LNCaP clone FGC (cell line): ENCODE results near the gene PTPN13.

Experiments used
- DNase-seq: peaks from one replicate; pipeline ENCODE4 v3.0.0-alpha.2; 2011; ENCODE audit warnings: low read depth
- H3K4me3 ChIP-seq: 2 replicates; pipeline ENCODE4 v1.5.1; 2011; ENCODE audit warnings: mild to moderate bottlenecking, low read depth, low read length, control low read depth
- TF ChIP-seq, protein P1 (sequence below): IDR thresholded peaks from 2 replicates; pipeline ENCODE4 v1.5.1; 2012; ENCODE audit warnings: mild to moderate bottlenecking; ENCODE audit not compliant: control insufficient read depth, insufficient read depth; ENCODE audit errors: extremely low read depth

The PTPN13 gene

GRCh38 chr4:86721412-86721811 lies 127.3 kb downstream of the PTPN13 start:
- H3K4me3 ChIP-seq, result no peak overlapping the region
- DNase-seq, result no peak
- TF ChIP-seq, protein P1, sequence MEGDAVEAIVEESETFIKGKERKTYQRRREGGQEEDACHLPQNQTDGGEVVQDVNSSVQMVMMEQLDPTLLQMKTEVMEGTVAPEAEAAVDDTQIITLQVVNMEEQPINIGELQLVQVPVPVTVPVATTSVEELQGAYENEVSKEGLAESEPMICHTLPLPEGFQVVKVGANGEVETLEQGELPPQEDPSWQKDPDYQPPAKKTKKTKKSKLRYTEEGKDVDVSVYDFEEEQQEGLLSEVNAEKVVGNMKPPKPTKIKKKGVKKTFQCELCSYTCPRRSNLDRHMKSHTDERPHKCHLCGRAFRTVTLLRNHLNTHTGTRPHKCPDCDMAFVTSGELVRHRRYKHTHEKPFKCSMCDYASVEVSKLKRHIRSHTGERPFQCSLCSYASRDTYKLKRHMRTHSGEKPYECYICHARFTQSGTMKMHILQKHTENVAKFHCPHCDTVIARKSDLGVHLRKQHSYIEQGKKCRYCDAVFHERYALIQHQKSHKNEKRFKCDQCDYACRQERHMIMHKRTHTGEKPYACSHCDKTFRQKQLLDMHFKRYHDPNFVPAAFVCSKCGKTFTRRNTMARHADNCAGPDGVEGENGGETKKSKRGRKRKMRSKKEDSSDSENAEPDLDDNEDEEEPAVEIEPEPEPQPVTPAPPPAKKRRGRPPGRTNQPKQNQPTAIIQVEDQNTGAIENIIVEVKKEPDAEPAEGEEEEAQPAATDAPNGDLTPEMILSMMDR, result no peak

GRCh38 chr4:86730310-86730709 lies 136.2 kb downstream of the PTPN13 start:
- no peak for DNase-seq
- H3K4me3 ChIP-seq, result no peak overlapping the region
- TF ChIP-seq, protein P1, result no peak

DNA sequence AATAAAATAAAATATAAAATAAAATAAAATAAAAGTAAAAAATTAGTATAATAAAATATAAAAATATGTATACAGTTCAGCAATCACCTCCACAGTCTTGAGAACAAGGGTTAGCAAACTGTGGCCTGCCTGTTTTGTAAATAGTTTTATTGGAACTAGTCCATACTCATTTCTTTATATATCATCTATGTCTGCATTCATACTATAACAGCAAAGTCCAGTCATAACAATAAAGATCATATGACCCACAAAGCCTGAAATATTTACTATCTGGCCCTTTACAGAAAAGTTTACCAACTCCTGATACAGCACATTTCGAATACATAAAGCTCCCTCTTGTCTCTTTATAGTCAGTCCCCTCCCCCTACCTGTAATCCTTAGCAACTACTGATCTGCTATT lies 143.1 kb downstream of the PTPN13 start:
- no peak overlapping the region for H3K4me3 ChIP-seq
- DNase-seq, result no peak
- TF ChIP-seq, protein P1, result no peak

DNA sequence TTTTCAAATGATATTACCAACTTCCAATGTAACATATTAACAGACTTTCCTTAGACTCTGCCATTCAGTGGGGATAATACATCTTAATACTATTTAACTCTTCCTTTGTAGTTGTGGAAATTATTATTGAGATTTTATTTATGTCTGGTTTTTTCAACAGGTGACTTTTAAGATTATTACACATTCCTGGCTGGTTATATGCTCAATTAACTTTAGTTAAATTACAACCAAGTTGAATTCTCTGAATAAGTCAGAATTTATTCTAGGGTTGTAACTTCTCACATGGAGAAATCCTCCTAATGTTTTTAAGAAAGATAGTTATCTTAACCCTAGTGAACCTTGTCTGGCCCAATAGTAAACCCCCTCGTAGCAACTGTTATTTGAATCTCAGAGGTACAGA lies 147.7 kb downstream of the PTPN13 start:
- DNase-seq, result no peak

DNA sequence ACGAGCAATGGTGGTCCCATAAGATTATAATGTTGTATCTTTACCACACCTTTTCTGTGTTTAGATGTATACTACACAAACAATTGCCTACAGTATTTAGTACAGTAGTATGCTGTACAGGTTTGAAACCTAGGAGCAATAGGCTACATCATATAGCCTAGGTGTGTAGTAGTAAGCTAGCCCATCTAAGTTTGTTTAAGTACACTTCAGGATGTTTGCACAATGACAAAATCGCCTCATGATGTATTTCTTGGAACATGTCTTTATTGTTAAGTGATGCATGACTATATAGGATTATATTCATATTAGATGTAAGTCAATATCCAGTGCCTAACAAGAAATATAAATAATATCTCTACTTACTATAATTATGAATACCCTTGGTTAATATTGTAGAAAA lies 150.5 kb downstream of the PTPN13 start:
- peak; percentile 50 for DNase-seq
- TF ChIP-seq, protein P1, result no peak

More for the DNA sequence above, 147.7 kb downstream of the PTPN13 start:
- TF ChIP-seq, protein P1, result no peak
- no peak overlapping the region for H3K4me3 ChIP-seq

DNA sequence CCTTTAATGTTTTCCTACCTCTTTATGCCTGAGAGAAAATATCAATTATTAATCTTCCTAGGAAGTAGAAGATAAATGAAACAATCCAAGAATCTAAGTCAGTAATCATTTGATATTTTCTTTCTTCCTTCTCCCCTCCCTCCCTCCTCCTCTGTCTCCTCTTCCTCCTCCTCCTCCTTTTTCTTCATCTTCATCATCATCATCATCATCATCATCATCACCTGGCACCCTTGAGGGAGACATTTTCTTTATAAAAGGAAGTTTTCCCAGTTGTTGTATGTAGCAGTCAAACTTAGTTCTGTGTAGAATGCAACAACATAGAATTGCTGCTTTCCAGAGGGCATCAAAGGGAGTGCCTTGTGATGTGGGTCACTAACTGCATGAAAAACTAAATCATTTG lies 155.0 kb downstream of the PTPN13 start:
- DNase-seq, result no peak
- H3K4me3 ChIP-seq, result no peak overlapping the region
- TF ChIP-seq, protein P1, result no peak

More for the DNA sequence above, 150.5 kb downstream of the PTPN13 start:
- no peak overlapping the region for H3K4me3 ChIP-seq

DNA sequence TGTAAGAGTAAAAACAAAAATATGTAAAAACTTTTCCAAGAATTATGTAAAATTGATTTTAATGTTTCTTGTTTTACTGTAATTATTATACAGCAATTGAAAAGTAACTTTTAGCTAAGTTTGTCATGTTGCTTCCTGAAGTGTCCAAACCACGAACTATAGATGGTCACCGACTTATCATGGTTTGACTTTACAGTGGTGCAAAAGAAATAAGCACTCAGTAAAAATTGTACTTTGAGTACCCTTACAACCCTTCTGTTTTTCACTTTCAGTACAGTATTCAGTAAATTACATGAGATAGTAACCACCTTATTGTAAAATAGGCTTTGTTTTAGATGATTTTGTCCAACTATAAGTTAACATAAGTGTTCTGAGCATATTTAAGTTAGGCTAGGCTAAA lies 161.3 kb downstream of the PTPN13 start:
- no peak for DNase-seq
- H3K4me3 ChIP-seq, result no peak overlapping the region
- TF ChIP-seq, protein P1, result no peak
